Measurements from ENCODE around the gene AARS2. TPM values are rescaled to one million over a fixed set of nuclear protein-coding genes. Genes with fewer than 3 reads are reported as not detected.
A peak's percentile ranks its signal among the peaks of the same experiment; 100 is the strongest.

AARS2 gene
- polyA plus RNA-seq, 3 donors from 2014 or later = 3.1 to 12.4 (median 5.0) TPM

DNA sequence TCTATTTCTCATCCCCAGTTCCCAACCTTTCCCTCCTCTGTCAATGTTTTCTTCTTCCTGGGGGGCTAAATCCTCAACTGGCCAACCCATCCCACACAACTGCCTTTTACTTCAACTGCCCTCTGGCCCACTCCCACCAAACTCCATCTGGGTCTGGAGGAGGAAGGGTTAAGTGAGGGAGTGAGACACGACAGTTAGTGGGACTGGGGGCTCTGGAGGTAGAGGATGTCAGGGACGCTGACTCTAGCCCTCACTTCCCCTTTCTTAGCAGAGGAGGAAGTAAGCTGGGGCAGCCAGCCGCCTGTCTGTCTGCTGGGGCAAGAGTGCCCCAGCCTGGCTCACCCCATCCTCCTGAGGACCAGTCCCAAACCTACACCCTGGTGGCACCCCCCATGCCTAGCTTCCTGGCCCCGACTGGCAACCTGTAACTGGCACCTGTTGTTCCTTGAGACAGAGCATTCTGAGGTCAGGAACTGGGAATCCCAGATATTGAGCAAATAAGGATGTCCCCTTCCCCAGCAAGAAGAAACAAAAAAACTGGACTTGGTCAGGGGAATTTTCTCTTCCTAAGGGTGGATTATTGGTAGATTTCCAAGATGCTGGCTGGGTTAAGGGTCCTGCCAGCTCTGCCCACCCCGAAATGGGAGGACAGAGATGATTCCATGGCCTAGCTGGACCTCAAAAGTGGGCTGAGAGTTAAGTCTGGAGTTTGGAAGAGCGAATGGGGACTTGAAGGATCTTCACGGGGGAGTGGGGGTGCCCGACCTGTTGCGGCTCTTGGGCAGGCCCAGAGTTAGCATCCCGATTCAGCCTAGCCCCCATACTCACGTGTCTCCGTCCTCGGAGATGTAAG is 48.8 kb downstream of the AARS2 start:
- peaks cover 0 to 2% (median 0%) of the 10 kb centered on the region in 6 donors for H3K9me3 Mint-ChIP-seq
- peak in 2 of 3 donors; percentile 31 to 40 for DNase-seq
- peak overlapping the region; percentile 89 to 95 (median 92) for H3K4me3 Mint-ChIP-seq
- H3K27me3 Mint-ChIP-seq (ENCODE audit: low read depth in 3 of 3) = peaks cover 0 to 20% (median 5%) of the 10 kb centered on the region in 3 donors
- peaks cover 42% of the 10 kb centered on the region in 2 donors for H3K4me1 Mint-ChIP-seq
- peaks cover 5 to 8% (median 6%) of the 10 kb centered on the region in 3 donors for H3K36me3 Mint-ChIP-seq
- H3K27ac Mint-ChIP-seq = peak overlapping the region; percentile 85 to 97 (median 95)

DNA sequence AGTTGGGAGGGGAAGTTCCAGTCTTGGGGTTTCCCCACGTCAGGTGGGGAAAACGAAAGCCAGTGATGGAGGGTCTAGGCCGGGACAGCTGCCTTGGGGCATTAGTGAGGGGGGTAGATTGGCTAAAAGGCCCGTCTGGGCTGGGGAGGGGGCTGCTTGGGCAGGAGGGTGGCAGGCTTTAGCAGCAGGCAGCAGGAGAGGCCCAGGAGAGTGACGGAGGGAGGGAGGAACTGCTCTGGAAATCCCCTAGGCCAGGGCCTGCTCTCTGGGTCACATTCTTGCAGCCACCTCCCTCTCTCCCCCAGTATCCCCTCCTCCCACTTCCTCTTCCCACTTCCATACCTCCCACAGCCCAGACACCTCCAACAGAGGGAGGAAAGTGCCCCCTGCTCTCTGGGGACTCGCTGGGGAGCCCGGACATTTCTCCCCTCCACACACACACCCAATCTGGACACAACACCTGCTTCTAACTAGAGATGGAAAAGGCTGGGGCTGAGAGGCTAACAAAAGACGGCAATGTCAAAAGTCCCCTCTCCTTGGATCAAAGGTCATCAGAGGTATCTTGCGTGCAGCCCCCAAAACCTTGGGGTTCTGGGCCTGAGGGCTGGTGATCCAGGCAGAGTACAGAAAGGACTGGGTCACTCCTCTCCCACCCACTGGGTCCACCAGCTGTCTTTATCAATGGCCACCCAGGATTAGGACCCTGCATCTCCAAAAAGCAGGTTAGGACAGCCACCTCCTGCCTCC is 49.6 kb downstream of the AARS2 start:
- Mint-ChIP-seq H3K27ac (peak overlapping the region; percentile 85 to 97 (median 95)), H3K27me3 (ENCODE audit: low read depth in 3 of 3) (peaks cover 0 to 19% (median 3%) of the 10 kb centered on the region in 3 donors), H3K4me3 (peak overlapping the region; percentile 89 to 95 (median 92)), H3K36me3 (peaks cover 6 to 11% (median 8%) of the 10 kb centered on the region in 3 donors), H3K9me3 (peaks cover 0 to 2% (median 0%) of the 10 kb centered on the region in 6 donors), H3K4me1 (peaks cover 43 to 45% of the 10 kb centered on the region in 2 donors)
- DNase-seq = peak in 2 of 3 donors; percentile 25 to 47

DNA sequence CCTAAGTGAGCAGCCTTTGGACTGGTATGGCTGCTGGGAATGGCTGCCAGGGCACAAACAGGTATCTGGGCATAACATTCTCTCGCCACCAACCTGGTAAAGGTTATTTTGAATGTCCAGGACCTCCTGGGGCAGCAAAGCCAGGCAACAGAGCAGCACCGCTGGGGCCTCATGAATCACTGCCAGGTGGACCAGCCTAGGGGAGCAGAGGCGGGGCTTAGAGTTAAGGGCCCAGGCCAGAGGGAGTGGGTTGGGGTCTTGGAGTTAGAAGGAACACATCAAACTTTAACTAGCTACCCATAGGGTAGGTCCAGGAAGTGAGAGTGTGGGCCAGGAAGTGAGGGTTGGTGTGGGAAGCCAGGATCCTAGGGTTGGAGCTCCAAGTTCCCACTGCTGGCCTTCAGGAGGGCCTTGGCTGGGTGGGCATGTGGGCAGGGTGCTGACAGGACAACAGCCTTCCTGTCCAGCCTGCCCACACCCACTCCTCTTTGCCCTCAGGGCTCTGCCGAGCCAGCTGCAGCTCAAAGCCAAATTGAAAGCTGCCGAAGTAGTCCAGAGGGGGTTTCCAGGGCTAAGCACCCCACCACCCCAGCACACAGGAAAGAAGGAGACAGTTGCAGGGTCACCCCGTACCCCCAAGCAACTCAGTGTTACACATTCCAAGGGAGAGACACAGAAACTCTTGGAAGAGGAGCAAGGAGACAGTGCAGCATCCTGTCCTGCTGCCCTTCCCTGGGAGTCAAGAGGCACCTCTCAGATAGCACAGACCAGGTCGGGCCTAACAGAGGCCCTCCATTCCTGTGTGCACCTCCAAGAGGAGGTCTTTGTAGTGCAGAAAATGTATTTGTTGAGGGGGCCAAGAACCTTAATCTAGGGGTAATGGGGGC is 50.4 kb downstream of the AARS2 start:
- H3K4me3 Mint-ChIP-seq = peak overlapping the region; percentile 89 to 95 (median 92)
- no peak for DNase-seq
- peaks cover 6 to 11% (median 8%) of the 10 kb centered on the region in 3 donors for H3K36me3 Mint-ChIP-seq
- H3K27me3 Mint-ChIP-seq (ENCODE audit: low read depth in 3 of 3) = peaks cover 6 to 27% (median 9%) of the 10 kb centered on the region in 3 donors
- H3K27ac Mint-ChIP-seq = peak overlapping the region in 5 of 6 donors; percentile 93 to 97 (median 95)
- peaks cover 0 to 4% (median 0%) of the 10 kb centered on the region in 6 donors for H3K9me3 Mint-ChIP-seq
- H3K4me1 Mint-ChIP-seq = peaks cover 50 to 53% of the 10 kb centered on the region in 2 donors

DNA sequence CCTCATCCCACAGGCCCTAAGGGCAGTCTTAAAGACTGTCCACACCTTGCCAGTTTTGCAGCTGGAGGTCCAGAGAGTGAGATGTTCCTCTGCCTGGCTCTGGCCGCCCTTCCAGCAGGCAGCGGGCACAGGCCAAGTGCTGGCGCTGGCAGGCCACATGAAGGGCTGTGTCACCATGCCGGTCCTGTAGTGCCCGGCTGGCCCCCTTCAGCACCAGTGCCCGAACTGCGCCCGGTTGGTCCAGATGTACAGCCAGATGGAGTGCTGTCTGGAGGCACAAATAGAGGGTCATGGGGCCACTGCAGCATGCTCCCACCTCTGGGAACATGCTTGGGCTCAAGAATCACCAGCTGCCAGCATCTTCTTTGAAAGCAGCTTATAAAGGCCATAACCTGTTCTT is 51.6 kb downstream of the AARS2 start:
- peaks cover 6 to 11% (median 8%) of the 10 kb centered on the region in 3 donors for H3K36me3 Mint-ChIP-seq
- no peak for DNase-seq
- no peak overlapping the region for H3K4me3 Mint-ChIP-seq
- H3K4me1 Mint-ChIP-seq = peaks cover 50 to 59% of the 10 kb centered on the region in 2 donors
- peak overlapping the region in 2 of 6 donors; percentile 7 to 8 for H3K27ac Mint-ChIP-seq
- peaks cover 0 to 4% (median 0%) of the 10 kb centered on the region in 6 donors for H3K9me3 Mint-ChIP-seq
- peaks cover 8 to 31% (median 13%) of the 10 kb centered on the region in 3 donors for H3K27me3 Mint-ChIP-seq (ENCODE audit: low read depth in 3 of 3)

DNA sequence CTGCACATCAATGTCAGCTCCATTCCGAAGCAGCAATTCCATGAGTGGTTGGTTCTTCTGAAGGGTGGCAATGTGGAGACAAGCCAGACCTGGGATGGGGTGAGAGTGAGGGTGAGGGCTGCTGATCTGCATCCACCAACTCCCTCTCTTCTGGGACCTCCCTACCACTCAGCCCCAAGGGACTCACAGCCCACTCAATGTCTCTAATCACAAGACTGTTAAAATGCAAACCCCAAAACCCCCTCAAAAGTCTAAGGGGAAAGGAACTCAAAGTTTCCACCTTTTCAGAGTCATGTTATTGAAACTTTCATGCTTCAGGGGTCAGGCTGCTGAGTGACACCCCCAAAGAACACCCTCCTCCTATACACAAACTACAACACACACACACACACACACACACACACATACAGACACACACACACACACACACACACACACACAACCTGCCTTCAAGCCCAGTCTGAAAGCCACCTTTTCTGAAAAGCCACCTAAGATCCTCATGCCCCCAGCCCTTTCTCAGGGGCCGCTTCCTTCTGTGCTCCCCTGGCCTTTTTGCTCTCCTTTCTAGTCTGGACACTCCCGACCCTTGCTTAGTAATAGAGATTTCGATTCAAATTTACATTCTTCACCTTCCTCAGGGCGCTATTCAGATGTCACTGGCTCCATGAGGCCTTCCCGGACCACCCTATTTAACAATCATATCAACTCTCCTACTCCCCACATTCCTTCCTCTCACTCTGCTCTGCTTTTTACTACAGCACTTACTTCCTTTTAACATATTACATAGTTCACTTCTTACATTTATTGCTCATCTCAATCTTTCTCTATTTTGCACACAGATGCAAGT is 52.5 kb downstream of the AARS2 start:
- no peak for DNase-seq
- Mint-ChIP-seq H3K36me3 (peaks cover 6 to 11% (median 8%) of the 10 kb centered on the region in 3 donors), H3K27ac (peak overlapping the region in 4 of 6 donors; percentile 8 to 70 (median 32)), H3K9me3 (peaks cover 0 to 4% (median 0%) of the 10 kb centered on the region in 6 donors), H3K4me1 (peaks cover 54 to 62% of the 10 kb centered on the region in 2 donors), H3K4me3 (peak overlapping the region in 1 of 5 donors; percentile 22), H3K27me3 (ENCODE audit: low read depth in 3 of 3) (peaks cover 11 to 40% (median 18%) of the 10 kb centered on the region in 3 donors)

DNA sequence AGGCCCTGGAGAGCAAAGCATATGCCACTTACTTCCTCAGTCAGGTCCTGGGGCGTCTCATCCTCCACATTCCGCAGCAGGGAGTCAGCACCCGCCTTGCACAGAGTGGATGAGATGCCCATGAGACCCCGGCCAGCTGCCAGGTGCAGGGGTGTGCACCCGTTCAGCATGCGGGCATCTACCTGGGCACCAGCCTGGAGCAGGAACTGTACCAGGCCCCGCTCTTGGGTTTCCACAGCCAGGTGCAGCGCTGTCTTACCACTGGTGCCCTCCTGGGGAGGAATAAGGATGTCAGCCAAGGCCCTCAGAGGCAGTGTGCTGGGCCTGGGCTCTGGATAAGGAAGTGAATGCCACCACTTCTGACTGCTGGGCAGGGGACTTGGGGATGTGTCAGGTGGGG is 53.1 kb downstream of the AARS2 start:
- H3K9me3 Mint-ChIP-seq = peaks cover 0 to 4% (median 0%) of the 10 kb centered on the region in 6 donors
- DNase-seq = no peak
- peaks cover 11 to 38% (median 22%) of the 10 kb centered on the region in 3 donors for H3K27me3 Mint-ChIP-seq (ENCODE audit: low read depth in 3 of 3)
- peaks cover 54 to 68% of the 10 kb centered on the region in 2 donors for H3K4me1 Mint-ChIP-seq
- H3K36me3 Mint-ChIP-seq = peaks cover 6 to 11% (median 8%) of the 10 kb centered on the region in 3 donors
- peak overlapping the region in 1 of 6 donors; percentile 46 for H3K27ac Mint-ChIP-seq
- H3K4me3 Mint-ChIP-seq = peak overlapping the region in 1 of 5 donors; percentile 15

DNA sequence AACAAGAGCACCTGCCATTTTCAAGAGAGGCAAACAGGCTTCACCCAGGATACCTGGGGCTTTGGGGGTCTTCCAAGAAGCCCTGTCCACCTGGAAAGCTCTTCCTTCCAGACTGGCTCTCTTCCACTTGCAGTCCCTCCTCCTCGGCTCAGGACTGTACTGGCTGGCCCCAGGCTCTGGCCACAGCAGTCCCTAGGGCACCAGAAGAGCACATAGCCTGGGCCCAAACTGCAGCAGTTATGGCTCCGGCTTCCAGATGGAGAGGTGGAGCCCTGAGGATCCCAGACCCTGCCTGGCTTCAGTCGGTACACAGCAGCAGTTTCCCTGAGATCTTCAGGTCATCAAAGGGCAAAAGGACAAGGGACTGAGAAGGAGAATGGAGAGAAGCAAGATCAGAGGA is 54.2 kb downstream of the AARS2 start:
- H3K4me3 Mint-ChIP-seq = peak overlapping the region in 4 of 5 donors; percentile 80 to 89 (median 85)
- H3K36me3 Mint-ChIP-seq = peaks cover 11 to 12% (median 12%) of the 10 kb centered on the region in 3 donors
- H3K4me1 Mint-ChIP-seq = peaks cover 45 to 64% of the 10 kb centered on the region in 2 donors
- peaks cover 0 to 4% (median 0%) of the 10 kb centered on the region in 6 donors for H3K9me3 Mint-ChIP-seq
- no peak for DNase-seq
- peaks cover 16 to 37% (median 24%) of the 10 kb centered on the region in 3 donors for H3K27me3 Mint-ChIP-seq (ENCODE audit: low read depth in 3 of 3)
- peak overlapping the region; percentile 62 to 91 (median 88) for H3K27ac Mint-ChIP-seq

DNA sequence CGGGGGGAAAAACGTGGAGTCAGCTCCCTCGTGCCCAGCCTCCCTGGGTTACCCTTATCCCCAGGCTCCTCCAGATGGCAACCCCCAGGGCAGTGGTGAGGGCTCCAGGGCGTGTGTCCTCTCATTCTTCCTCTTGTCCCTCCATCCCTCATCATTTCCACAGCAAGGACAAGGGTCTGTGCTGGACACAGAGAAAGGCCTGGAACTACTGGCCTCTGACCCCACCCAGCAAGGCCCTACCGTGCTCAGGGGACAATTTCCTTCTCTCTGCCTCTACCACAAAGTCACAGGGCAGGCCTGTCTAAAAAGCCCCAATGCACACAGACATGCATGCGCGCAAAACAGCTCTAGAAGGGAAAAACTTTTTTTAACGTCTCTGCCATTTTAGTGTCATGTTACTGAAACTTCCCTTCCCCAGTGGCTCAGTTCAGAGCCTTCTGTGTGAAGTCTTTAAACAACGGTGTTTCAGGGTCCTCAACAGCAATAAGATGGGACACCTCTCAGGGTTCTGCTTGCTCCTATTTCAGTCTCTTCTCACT is 54.8 kb downstream of the AARS2 start:
- Mint-ChIP-seq H3K4me1 (peaks cover 43 to 63% of the 10 kb centered on the region in 2 donors), H3K9me3 (peaks cover 0 to 1% (median 0%) of the 10 kb centered on the region in 6 donors), H3K36me3 (peaks cover 14 to 17% (median 15%) of the 10 kb centered on the region in 3 donors), H3K27me3 (ENCODE audit: low read depth in 3 of 3) (peaks cover 19 to 39% (median 24%) of the 10 kb centered on the region in 3 donors), H3K4me3 (peak overlapping the region; percentile 80 to 93 (median 87)), H3K27ac (peak overlapping the region; percentile 62 to 91 (median 88))
- DNase-seq = no peak

DNA sequence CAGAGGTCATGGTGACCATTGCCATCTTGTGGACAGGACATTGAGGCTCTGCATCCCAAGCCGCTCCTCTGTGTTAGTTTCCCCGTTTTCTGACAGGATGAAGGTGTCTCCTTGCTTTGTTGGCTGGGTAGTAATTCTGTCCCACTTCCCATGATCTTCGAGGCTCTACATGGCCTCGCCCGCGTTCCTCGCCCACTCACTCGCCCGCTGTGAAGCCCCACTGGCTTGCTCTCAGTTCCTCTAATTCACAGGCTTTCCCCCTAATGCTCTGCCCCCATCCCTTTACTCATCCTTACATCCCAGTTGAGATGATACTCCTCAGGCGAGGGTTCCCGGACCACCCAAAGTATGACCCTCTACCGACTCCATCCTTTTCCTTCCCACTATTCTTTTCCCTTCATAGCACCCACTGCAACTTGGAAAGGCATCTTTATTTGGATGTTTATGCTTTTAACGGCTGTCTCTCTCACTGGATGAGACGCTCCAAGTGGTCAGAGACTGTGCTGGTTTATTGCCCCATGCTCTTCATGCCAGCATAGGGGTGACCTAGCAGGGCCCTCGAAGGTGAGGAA is 55.3 kb downstream of the AARS2 start:
- Mint-ChIP-seq H3K36me3 (peaks cover 17 to 22% (median 20%) of the 10 kb centered on the region in 3 donors), H3K27me3 (ENCODE audit: low read depth in 3 of 3) (peaks cover 23 to 39% (median 25%) of the 10 kb centered on the region in 3 donors), H3K27ac (peak overlapping the region; percentile 86 to 94 (median 90)), H3K9me3 (peaks cover 0 to 1% (median 0%) of the 10 kb centered on the region in 6 donors), H3K4me3 (peak overlapping the region; percentile 83 to 93 (median 87)), H3K4me1 (peaks cover 38 to 62% of the 10 kb centered on the region in 2 donors)
- no peak for DNase-seq

DNA sequence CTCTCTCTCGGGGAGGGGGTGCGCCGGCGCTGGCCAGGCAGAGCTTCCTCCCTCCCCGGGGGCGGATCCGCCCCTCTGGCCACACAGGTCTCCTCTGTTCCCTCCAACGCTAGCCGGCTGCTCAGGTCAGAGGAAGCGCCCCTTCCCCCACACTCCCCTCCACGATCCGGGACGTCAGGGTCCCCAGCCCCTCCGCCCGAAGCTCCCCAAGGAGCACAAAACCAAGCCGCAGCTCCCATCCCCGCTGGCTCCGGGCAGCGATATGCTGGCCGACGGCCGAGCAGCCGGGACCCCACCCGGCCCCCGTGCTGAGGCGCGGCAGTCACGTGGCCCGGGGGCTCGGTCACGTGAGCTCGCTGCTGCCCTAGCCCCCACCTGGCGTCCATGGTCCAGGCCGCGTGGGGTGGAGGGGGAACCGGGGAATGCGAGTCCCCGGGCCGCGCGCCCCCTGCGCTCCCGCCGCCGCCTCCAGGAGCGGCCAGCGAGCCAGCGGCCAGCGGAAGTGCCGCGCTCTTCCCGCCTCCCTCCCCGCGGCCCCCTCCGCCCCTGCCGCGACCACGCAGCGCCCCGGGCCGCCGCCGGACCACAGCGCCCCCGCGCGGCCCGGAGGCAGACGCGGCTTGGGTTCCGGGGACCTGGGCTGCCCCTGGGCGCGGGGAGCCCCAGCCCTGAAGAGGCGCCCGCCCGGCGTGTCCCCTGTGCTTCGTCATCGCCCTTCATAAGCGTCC is 56.0 kb downstream of the AARS2 start, which contains the start of gene SLC35B2:
TSS of gene SLC35B2 (minus strand) at position 504 of the 728 bp plus-strand sequence. CDS start at position 386, 118 bp downstream.
- peak within 1 kb of the TSS; percentile 84 to 93 (median 87) for H3K4me3 Mint-ChIP-seq
- H3K4me1 Mint-ChIP-seq = peaks cover 32 to 56% of the 10 kb centered on the region in 2 donors
- peaks cover 23 to 39% (median 25%) of the 10 kb centered on the region in 3 donors for H3K27me3 Mint-ChIP-seq (ENCODE audit: low read depth in 3 of 3)
- H3K9me3 Mint-ChIP-seq = peaks cover 0 to 1% (median 0%) of the 10 kb centered on the region in 6 donors
- peak; percentile 75 to 77 (median 77) for DNase-seq
- H3K36me3 Mint-ChIP-seq = peaks cover 18 to 27% (median 23%) of the 10 kb centered on the region in 3 donors
- peak within 1 kb of the TSS; percentile 86 to 94 (median 90) for H3K27ac Mint-ChIP-seq

DNA sequence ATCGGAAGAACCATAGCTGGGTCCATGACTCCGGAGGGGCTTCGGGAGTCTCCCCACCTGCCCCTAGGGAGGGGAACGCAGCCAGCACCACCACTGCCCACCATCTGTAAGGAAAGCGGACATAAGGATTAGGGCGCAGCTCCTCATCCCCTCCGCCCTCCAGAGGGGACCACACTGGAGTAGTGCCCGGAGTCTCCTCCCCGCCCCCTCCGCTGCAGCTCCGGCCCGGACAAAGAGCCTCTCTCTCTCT is 56.4 kb downstream of the AARS2 start:
- Mint-ChIP-seq H3K9me3 (peaks cover 0 to 1% (median 0%) of the 10 kb centered on the region in 6 donors), H3K4me1 (peaks cover 31 to 60% of the 10 kb centered on the region in 2 donors), H3K27me3 (ENCODE audit: low read depth in 3 of 3) (peaks cover 23 to 39% (median 25%) of the 10 kb centered on the region in 3 donors), H3K36me3 (peaks cover 23 to 32% (median 28%) of the 10 kb centered on the region in 3 donors), H3K4me3 (peak overlapping the region; percentile 71 to 87 (median 84)), H3K27ac (peak overlapping the region; percentile 62 to 93 (median 83))
- DNase-seq = no peak
